B cell (primary cell): ENCODE measurements around the gene UTP25. TPM values are rescaled to one million over a fixed set of nuclear protein-coding genes. Genes with fewer than 3 reads are reported as not detected.

ENCODE experiments used
- ATAC-seq: fragments of 200-7000 bp; cut with Tn5 transposase; one replicate; pipeline ENCODE4 v1.10.0; 2021; ENCODE audit warnings: low read depth, mild to moderate bottlenecking, moderate number of reproducible peaks, moderate library complexity
- CTCF ChIA-PET: fragments of 350-600 bp; sonication (Branson Sonifier 250); formaldehyde crosslinking; loops from one replicate; lab custom pipeline; 2021; ENCODE audit warnings: antibody characterized with exemption, inconsistent platforms; lab: Charles Lee
- POLR2A ChIA-PET: fragments of 350-600 bp; sonication (Branson Sonifier 250); formaldehyde crosslinking; loops from one replicate; lab custom pipeline; 2021; ENCODE audit warnings: antibody characterized with exemption; lab: Charles Lee
- DNase-seq: peaks from one replicate; pipeline ENCODE4 v3.0.0; 2013
- H2AFZ ChIP-seq: 2 replicates; pipeline ENCODE4 v1.6.1; 2012; ENCODE audit warnings: mild to moderate bottlenecking, low read depth, low read length; ENCODE audit not compliant: insufficient read depth, poor library complexity, severe bottlenecking
- H3K27ac ChIP-seq, 2 donors: 1 replicate in 1 of 2; 2 replicates in 1 of 2; pipeline ENCODE4 v1.5.1; 2012 to 2013; ENCODE audit warnings: low read length in 2 of 2, mild to moderate bottlenecking in 2 of 2, moderate library complexity in 1 of 2
- H3K27me3 ChIP-seq, 4 experiments: fragments of 200-600 bp in 1 of 4; sonication (generic) in 1 of 4; replicated peaks in 1 of 4; 1 replicate in 2 of 4; 2 replicates in 2 of 4; pipeline versions ENCODE4 v1.6.1 to v1.7.0; 2013 to 2016; ENCODE audit warnings: low read length in 3 of 4, mild to moderate bottlenecking in 2 of 4, mixed read lengths in 1 of 4, moderate library complexity in 1 of 4; ENCODE audit not compliant: insufficient read depth in 4 of 4, control insufficient read depth in 3 of 4; ENCODE audit errors: control extremely low read depth in 1 of 4
- H3K36me3 ChIP-seq, 2 experiments: replicated peaks in 1 of 2; 1 replicate in 1 of 2; 2 replicates in 1 of 2; pipeline versions ENCODE4 v1.6.1 to v1.7.1; 2013; ENCODE audit warnings: low read length in 1 of 2; ENCODE audit not compliant: insufficient read depth in 2 of 2, control insufficient read depth in 1 of 2; ENCODE audit errors: control extremely low read depth in 1 of 2, extremely low read depth in 1 of 2
- H3K4me1 ChIP-seq, 2 donors: fragments of 200-600 bp in 1 of 2; sonication (generic) in 1 of 2; 1 replicate in 1 of 2; 2 replicates in 1 of 2; pipeline versions ENCODE4 v1.5.1 to v1.6.1; 2013 to 2017; ENCODE audit warnings: low read length in 2 of 2; ENCODE audit not compliant: control insufficient read depth in 2 of 2, insufficient read depth in 2 of 2
- H3K4me2 ChIP-seq: replicated peaks from 2 replicates; pipeline ENCODE3; 2012; ENCODE audit warnings: mild to moderate bottlenecking, low read depth, low read length; ENCODE audit not compliant: poor library complexity, severe bottlenecking
- H3K4me3 ChIP-seq, 5 experiments: fragments of 200-600 bp in 1 of 5; sonication (generic) in 1 of 5; 1 replicate in 3 of 5; 2 replicates in 2 of 5; pipeline versions ENCODE4 v1.5.1 to v1.7.0; 2011 to 2016; ENCODE audit warnings: low read length in 4 of 5, mild to moderate bottlenecking in 4 of 5, low read depth in 2 of 5, control low read depth in 1 of 5, moderate library complexity in 1 of 5; ENCODE audit not compliant: insufficient read depth in 1 of 5; ENCODE audit errors: control extremely low read depth in 1 of 5, extremely low read depth in 1 of 5
- H3K79me2 ChIP-seq: fragments of 200-600 bp; sonication (generic); one replicate; pipeline ENCODE4 v1.6.0; 2016; ENCODE audit warnings: low read length; ENCODE audit not compliant: control insufficient read depth, insufficient read depth
- H3K9ac ChIP-seq: fragments of 200-600 bp; sonication (generic); 2 replicates; pipeline ENCODE4 v1.6.1; 2017; ENCODE audit warnings: mild to moderate bottlenecking, low read length, moderate library complexity
- H3K9me3 ChIP-seq, 3 donors: one replicate each; pipeline versions ENCODE4 v1.6.1 to v1.7.1; 2013; ENCODE audit warnings: low read length in 2 of 3; ENCODE audit not compliant: control insufficient read depth in 2 of 3, insufficient read depth in 1 of 3; ENCODE audit errors: control extremely low read depth in 1 of 3
- H4K20me1 ChIP-seq: 2 replicates; pipeline ENCODE4 v1.6.0; 2012; ENCODE audit warnings: mild to moderate bottlenecking, low read length; ENCODE audit not compliant: insufficient read depth, control insufficient read depth, poor library complexity, severe bottlenecking
- H3K27ac Mint-ChIP-seq: one replicate; pipeline ENCODE4 v1.8.0; 2021; ENCODE audit warnings: mixed read lengths
- H3K27me3 Mint-ChIP-seq: one replicate; pipeline ENCODE4 v1.8.0; 2021; ENCODE audit warnings: mixed read lengths
- H3K4me1 Mint-ChIP-seq: one replicate; pipeline ENCODE4 v1.8.0; 2021; ENCODE audit warnings: mixed read lengths
- H3K4me3 Mint-ChIP-seq: one replicate; pipeline ENCODE4 v1.8.0; 2021; ENCODE audit warnings: mixed read lengths
- H3K9me3 Mint-ChIP-seq: one replicate; pipeline ENCODE4 v1.8.0; 2022; ENCODE audit warnings: mixed read lengths; ENCODE audit not compliant: insufficient read depth
- EZH2 ChIP-seq: IDR thresholded peaks from 2 replicates; pipeline ENCODE4 v1.6.1; 2012; ENCODE audit warnings: borderline replicate concordance, low read depth, mild to moderate bottlenecking, moderate library complexity, low read length; ENCODE audit not compliant: insufficient read depth, poor library complexity, severe bottlenecking
- WGBS: methylation state at CpG from one replicate; pipeline ENCODE4 v1.1.5; 2013; ENCODE audit warnings: missing lambda C conversion rate; ENCODE audit not compliant: insufficient coverage; 5-methylcytosine and 5-hydroxymethylcytosine counted together
- intact Hi-C: fragments of 100-400 bp; cut with micrococcal nuclease; formaldehyde crosslinking; loops from one replicate; pipeline ENCODE4 v1.10.0; 2022
- polyA plus RNA-seq: library from polyadenylated mRNA; depleted of rRNA; stranded (reverse); fragments of >200 nt; gene quantifications from 2 replicates; pipeline ENCODE4 v1.2.3, GENCODE V29; 2012
- total RNA-seq, 2 donors: library from RNA; stranded (reverse); fragments of 120-200 nt in 1 of 2; gene quantifications; 1 replicate in 1 of 2; 2 replicates in 1 of 2; pipeline versions ENCODE4 v1.2.3 to v1.2.4, GENCODE V29; 2013 to 2022
- TF ChIP-seq, protein P1 (sequence below): fragments of 200-600 bp; IDR thresholded peaks from one replicate; pipeline ENCODE4 v1.8.0; 2022; ENCODE audit warnings: antibody characterized with exemption, mild to moderate bottlenecking

UTP25 gene
- total and polyA plus RNA-seq, 2 donors (not counting 1 experiment from before 2014, with no cell fraction given), result 6.2 to 16.6 TPM

DNA sequence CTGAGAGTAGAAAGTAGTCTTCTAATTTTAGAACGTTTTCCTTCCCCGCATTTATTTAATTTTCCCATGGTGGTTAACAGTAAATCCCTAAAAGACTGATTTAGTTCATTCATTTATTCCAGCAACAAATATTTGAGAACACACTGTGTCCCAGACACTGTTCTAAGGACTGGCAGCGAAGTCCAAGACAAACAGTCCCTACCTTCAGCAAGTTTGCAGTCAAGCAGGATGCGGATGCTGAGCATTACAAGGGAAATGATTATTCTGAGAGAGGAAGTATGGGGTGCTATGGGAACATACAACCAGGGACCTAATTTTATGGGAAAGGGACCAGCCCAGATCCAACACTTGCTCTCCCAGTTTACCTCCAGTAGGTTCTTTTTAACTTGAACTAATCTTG is 42.2 kb upstream of the UTP25 start:
- Histone ChIP-seq H3K9ac (no peak overlapping the region), H2AFZ (no peak overlapping the region), H3K4me1 (peaks cover 14 to 20% of the 10 kb centered on the region in 2 donors), H4K20me1 (no peaks in the 10 kb centered on the region), H3K4me2 (no peak overlapping the region), H3K79me2 (peaks cover 4% of the 10 kb centered on the region), H3K36me3 (peaks cover 0 to 23% of the 10 kb centered on the region in 2 experiments), H3K27ac (no peak overlapping the region), H3K27me3 (peaks cover 0 to 20% (median 5%) of the 10 kb centered on the region in 4 experiments), H3K9me3 (peaks cover 0 to 3% (median 0%) of the 10 kb centered on the region in 3 donors), H3K4me3 (no peak overlapping the region)
- DNase-seq (no peak), ATAC-seq (no peak)
- H3K4me1 Mint-ChIP-seq, result peaks cover 25% of the 10 kb centered on the region
- ChIA-PET POLR2A (no interaction called here), CTCF (interaction anchor here (4.7 to 5.0 kb wide), 2 partner anchors 17 to 37 kb away, joined by 20 to 31 read pairs; no protein-coding TSS in a partner anchor)
- no peak overlapping the region for H3K4me3 Mint-ChIP-seq
- peak overlapping the region; percentile 95 for H3K27ac Mint-ChIP-seq
- TF ChIP-seq EZH2, result no peak
- TF ChIP-seq, protein P1, sequence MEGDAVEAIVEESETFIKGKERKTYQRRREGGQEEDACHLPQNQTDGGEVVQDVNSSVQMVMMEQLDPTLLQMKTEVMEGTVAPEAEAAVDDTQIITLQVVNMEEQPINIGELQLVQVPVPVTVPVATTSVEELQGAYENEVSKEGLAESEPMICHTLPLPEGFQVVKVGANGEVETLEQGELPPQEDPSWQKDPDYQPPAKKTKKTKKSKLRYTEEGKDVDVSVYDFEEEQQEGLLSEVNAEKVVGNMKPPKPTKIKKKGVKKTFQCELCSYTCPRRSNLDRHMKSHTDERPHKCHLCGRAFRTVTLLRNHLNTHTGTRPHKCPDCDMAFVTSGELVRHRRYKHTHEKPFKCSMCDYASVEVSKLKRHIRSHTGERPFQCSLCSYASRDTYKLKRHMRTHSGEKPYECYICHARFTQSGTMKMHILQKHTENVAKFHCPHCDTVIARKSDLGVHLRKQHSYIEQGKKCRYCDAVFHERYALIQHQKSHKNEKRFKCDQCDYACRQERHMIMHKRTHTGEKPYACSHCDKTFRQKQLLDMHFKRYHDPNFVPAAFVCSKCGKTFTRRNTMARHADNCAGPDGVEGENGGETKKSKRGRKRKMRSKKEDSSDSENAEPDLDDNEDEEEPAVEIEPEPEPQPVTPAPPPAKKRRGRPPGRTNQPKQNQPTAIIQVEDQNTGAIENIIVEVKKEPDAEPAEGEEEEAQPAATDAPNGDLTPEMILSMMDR, result no peak
- intact Hi-C loops, result no loop called here
- H3K27me3 Mint-ChIP-seq, result peaks cover 14% of the 10 kb centered on the region
- peaks cover 2% of the 10 kb centered on the region for H3K9me3 Mint-ChIP-seq
- WGBS, result no CpG with 5 or more reads among the region's 4 CpGs

- ATAC-seq (no peak), DNase-seq (no peak)
- H3K4me2 ChIP-seq, result no peak overlapping the region
- no peak overlapping the region for H2AFZ ChIP-seq
- peaks cover 25% of the 10 kb centered on the region for H3K4me1 Mint-ChIP-seq
- H3K27ac ChIP-seq, result no peak overlapping the region
- H3K27me3 ChIP-seq, result peaks cover 0 to 20% (median 5%) of the 10 kb centered on the region in 4 experiments
- H3K27me3 Mint-ChIP-seq, result peaks cover 19% of the 10 kb centered on the region
- 55% methylated on average over 3 of the region's 4 CpGs for WGBS
- H3K9me3 Mint-ChIP-seq, result peaks cover 2% of the 10 kb centered on the region
- H3K9me3 ChIP-seq, result peaks cover 0 to 3% (median 0%) of the 10 kb centered on the region in 3 donors
- peaks cover 4% of the 10 kb centered on the region for H3K79me2 ChIP-seq
- TF ChIP-seq, protein P1, result no peak
- no peak overlapping the region for H3K4me3 ChIP-seq
- H3K4me3 Mint-ChIP-seq, result no peak overlapping the region
- H3K36me3 ChIP-seq, result peaks cover 0 to 17% of the 10 kb centered on the region in 2 experiments
- peak overlapping the region; percentile 5 for H3K27ac Mint-ChIP-seq
- POLR2A ChIA-PET, result no interaction called here
- H3K9ac ChIP-seq, result no peak overlapping the region
- CTCF ChIA-PET, result interaction anchor here (4.7 to 5.0 kb wide), 2 partner anchors 18 to 37 kb away, joined by 20 to 31 read pairs; no protein-coding TSS in a partner anchor
- no peaks in the 10 kb centered on the region for H4K20me1 ChIP-seq
- H3K4me1 ChIP-seq, result peaks cover 14 to 20% of the 10 kb centered on the region in 2 donors
- intact Hi-C loops, result no loop called here
Observed at GRCh38 chr1:209786146-209786545, 41.6 kb upstream of the UTP25 start.
